AG04450 (cell line): Measurements from ENCODE around the gene FEM1A. TPM values are rescaled to one million over a fixed set of nuclear protein-coding genes. Genes with fewer than 3 reads are reported as not detected.
"Not testable (repeated sequence)": the region's sequence is repeated elsewhere in the genome, so short reads cannot be mapped to it uniquely, and the experiment has no call there.

Source experiments
- CTCF ChIA-PET: fragments of 300-600, 350-600 bp; formaldehyde crosslinking; extraction: SDS; loops from one replicate; lab custom pipeline; 2022; ENCODE audit warnings: antibody characterized with exemption, inconsistent platforms; lab: Charles Lee
- POLR2A ChIA-PET: fragments of 350-600 bp; formaldehyde crosslinking; extraction: SDS; loops from one replicate; lab custom pipeline; 2021; ENCODE audit warnings: antibody characterized with exemption, inconsistent platforms; lab: Yijun Ruan, JAX
- DNase-seq: peaks from one replicate; pipeline ENCODE4 v3.0.0-alpha.2; 2011; ENCODE audit warnings: low read depth, low spot score
- H3K27ac ChIP-seq: one replicate; pipeline ENCODE4 v1.5.1; 2012; ENCODE audit warnings: low read depth, low read length, control low read depth
- H3K27me3 ChIP-seq: one replicate; pipeline ENCODE4 v1.6.0; 2012; ENCODE audit warnings: low read length; ENCODE audit not compliant: control insufficient read depth, insufficient read depth
- H3K4me3 ChIP-seq: 2 replicates; pipeline ENCODE4 v1.5.1; 2011; ENCODE audit warnings: mild to moderate bottlenecking, low read depth, low read length, control low read depth
- H3K9me3 ChIP-seq: 2 replicates; pipeline ENCODE4 v1.5.1; 2012; ENCODE audit warnings: low read length; ENCODE audit not compliant: control insufficient read depth, insufficient read depth
- CTCF ChIP-seq: IDR thresholded peaks from 2 replicates; pipeline ENCODE4 v1.5.1; 2011; ENCODE audit warnings: low read depth, low read length, control low read depth, inconsistent platforms
- polyA plus RNA-seq: library from polyadenylated mRNA; depleted of rRNA; stranded (reverse); fragments of >200 nt; gene quantifications from 2 replicates; pipeline ENCODE4 v1.2.3, GENCODE V29; 2011

FEM1A gene
- polyA plus RNA-seq, 1 experiment = 3.0 TPM

DNA sequence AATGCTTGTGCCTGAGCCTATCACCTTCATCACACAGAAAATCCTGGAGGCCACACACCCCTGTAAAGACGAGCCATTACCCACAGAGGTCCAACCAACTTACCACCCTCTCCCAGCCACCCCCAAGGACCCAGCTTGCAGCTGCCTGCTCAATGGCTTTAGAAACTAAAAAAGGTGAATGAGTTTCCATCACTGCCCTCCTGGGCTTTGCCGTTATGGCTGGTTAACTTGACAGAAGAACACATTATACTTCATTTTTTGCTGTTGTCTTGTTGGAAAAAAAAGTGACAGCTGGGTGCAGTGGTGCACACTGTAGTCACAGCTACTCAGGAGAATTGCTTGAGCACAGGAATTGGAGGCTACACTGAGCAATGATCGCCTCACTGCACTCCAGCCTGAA is 17.4 kb upstream of the FEM1A start:
- ChIA-PET POLR2A (no interaction called here), CTCF (no interaction called here)
- TF ChIP-seq CTCF = no peak
- Histone ChIP-seq H3K27me3 (peaks cover 5% of the 10 kb centered on the region), H3K4me3 (no peak overlapping the region), H3K9me3 (peaks cover 4% of the 10 kb centered on the region; the same call in 1 of the 2 replicates), H3K27ac (no peak overlapping the region)
- no peak for DNase-seq

GRCh38 chr19:4775627-4776152 is 15.8 kb upstream of the FEM1A start:
- no peak for DNase-seq
- no peak overlapping the region for H3K27ac ChIP-seq
- POLR2A ChIA-PET = no interaction called here
- no peak overlapping the region for H3K4me3 ChIP-seq
- CTCF ChIA-PET = no interaction called here
- peaks cover 8% of the 10 kb centered on the region for H3K27me3 ChIP-seq
- peaks cover under 1% of the 10 kb centered on the region; the same call in 1 of the 2 replicates for H3K9me3 ChIP-seq
- no peak for TF ChIP-seq CTCF

GRCh38 chr19:4776436-4777211 is 14.9 kb upstream of the FEM1A start:
- Histone ChIP-seq H3K4me3 (no peak overlapping the region), H3K27me3 (peaks cover 12% of the 10 kb centered on the region), H3K27ac (no peak overlapping the region), H3K9me3 (peaks cover 3% of the 10 kb centered on the region; the same call in 1 of the 2 replicates)
- no peak for DNase-seq
- ChIA-PET POLR2A (no interaction called here), CTCF (no interaction called here)
- TF ChIP-seq CTCF = no peak

GRCh38 chr19:4778124-4778523 is 13.4 kb upstream of the FEM1A start:
- DNase-seq, H3K4me3 ChIP-seq, POLR2A ChIA-PET, CTCF ChIA-PET, H3K9me3 ChIP-seq, H3K27ac ChIP-seq: not testable (repeated sequence)
- H3K27me3 ChIP-seq = peaks cover 15% of the 10 kb centered on the region

DNA sequence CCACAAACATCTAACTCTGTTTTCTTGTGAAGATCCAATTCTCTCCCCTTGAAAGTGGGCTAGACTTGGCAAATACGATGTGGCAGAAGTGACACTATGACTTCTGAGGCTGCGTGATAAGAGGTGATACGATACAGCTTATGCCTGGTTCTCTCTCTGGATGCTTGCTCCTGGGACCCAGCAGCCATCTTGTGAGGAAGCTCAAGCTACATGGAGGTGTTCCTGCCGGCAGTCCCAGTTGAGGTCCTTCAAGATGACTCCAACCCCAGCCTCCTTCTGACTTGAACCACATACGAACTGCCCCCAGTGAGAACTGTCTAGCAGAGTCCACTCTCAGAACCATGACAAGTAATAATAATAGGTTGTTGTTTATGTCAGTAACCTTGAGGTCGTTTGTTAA is 10.7 kb upstream of the FEM1A start:
- ChIA-PET POLR2A (no interaction called here), CTCF (no interaction called here)
- no peak for TF ChIP-seq CTCF
- Histone ChIP-seq H3K9me3 (peaks cover 5% of the 10 kb centered on the region), H3K27ac (no peak overlapping the region), H3K4me3 (no peak overlapping the region), H3K27me3 (peaks cover 18% of the 10 kb centered on the region)
- DNase-seq = no peak
